Measurements from ENCODE around the gene NPTX2.

Gene NPTX2

GRCh38 chr7:98627413-98627790 is 10.3 kb downstream of the NPTX2 start:
- no peaks in the 10 kb centered on the region; the same call in 1 of the 2 replicates for H3K27me3 ChIP-seq (replicated peaks; ENCODE audit: control insufficient read depth, insufficient read depth, low read length)
- no peaks in the 10 kb centered on the region for H3K36me3 ChIP-seq (ENCODE audit: control insufficient read depth, insufficient read depth, low read length)
- TF ChIP-seq CTCF (IDR thresholded peaks at IDR 0.05; ENCODE audit: insufficient read depth, low read length, poor library complexity, severe bottlenecking) = no peak
- H3K4me3 ChIP-seq (replicated peaks; ENCODE audit: low read depth, low read length) = no peak overlapping the region
- no peak for DNase-seq (ENCODE audit: extremely low read depth, insufficient read length)

GRCh38 chr7:98628418-98628817 is 11.3 kb downstream of the NPTX2 start:
- no peak overlapping the region for H3K4me3 ChIP-seq (replicated peaks; ENCODE audit: low read depth, low read length)
- no peak for TF ChIP-seq CTCF (IDR thresholded peaks at IDR 0.05; ENCODE audit: insufficient read depth, low read length, poor library complexity, severe bottlenecking)
- H3K36me3 ChIP-seq (ENCODE audit: control insufficient read depth, insufficient read depth, low read length) = no peaks in the 10 kb centered on the region
- DNase-seq (ENCODE audit: extremely low read depth, insufficient read length) = no peak
- H3K27me3 ChIP-seq (replicated peaks; ENCODE audit: control insufficient read depth, insufficient read depth, low read length) = no peaks in the 10 kb centered on the region; the same call in 1 of the 2 replicates

- DNase-seq (ENCODE audit: extremely low read depth, insufficient read length) = no peak
- no peak for TF ChIP-seq CTCF (IDR thresholded peaks at IDR 0.05; ENCODE audit: insufficient read depth, low read length, poor library complexity, severe bottlenecking)
- Histone ChIP-seq H3K36me3 (ENCODE audit: control insufficient read depth, insufficient read depth, low read length) (no peaks in the 10 kb centered on the region), H3K27me3 (replicated peaks; ENCODE audit: control insufficient read depth, insufficient read depth, low read length) (no peaks in the 10 kb centered on the region; the same call in 1 of the 2 replicates), H3K4me3 (replicated peaks; ENCODE audit: low read depth, low read length) (no peak overlapping the region)
These were observed 11.9 kb downstream of the NPTX2 start for GRCh38 chr7:98629001-98629431.

GRCh38 chr7:98630149-98630548 is 13.1 kb downstream of the NPTX2 start:
- Histone ChIP-seq H3K27me3 (replicated peaks; ENCODE audit: control insufficient read depth, insufficient read depth, low read length) (no peaks in the 10 kb centered on the region; the same call in 1 of the 2 replicates), H3K4me3 (replicated peaks; ENCODE audit: low read depth, low read length) (no peak overlapping the region), H3K36me3 (ENCODE audit: control insufficient read depth, insufficient read depth, low read length) (no peaks in the 10 kb centered on the region)
- no peak for TF ChIP-seq CTCF (IDR thresholded peaks at IDR 0.05; ENCODE audit: insufficient read depth, low read length, poor library complexity, severe bottlenecking)
- DNase-seq (ENCODE audit: extremely low read depth, insufficient read length) = no peak

GRCh38 chr7:98630770-98631169 is 13.7 kb downstream of the NPTX2 start:
- TF ChIP-seq CTCF (IDR thresholded peaks at IDR 0.05; ENCODE audit: insufficient read depth, low read length, poor library complexity, severe bottlenecking) = no peak
- H3K27me3 ChIP-seq (replicated peaks; ENCODE audit: control insufficient read depth, insufficient read depth, low read length) = no peaks in the 10 kb centered on the region; the same call in 1 of the 2 replicates
- no peak for DNase-seq (ENCODE audit: extremely low read depth, insufficient read length)
- H3K4me3 ChIP-seq (replicated peaks; ENCODE audit: low read depth, low read length) = no peak overlapping the region
- no peaks in the 10 kb centered on the region for H3K36me3 ChIP-seq (ENCODE audit: control insufficient read depth, insufficient read depth, low read length)

- TF ChIP-seq CTCF (IDR thresholded peaks at IDR 0.05; ENCODE audit: insufficient read depth, low read length, poor library complexity, severe bottlenecking) = no peak
- DNase-seq (ENCODE audit: extremely low read depth, insufficient read length) = no peak
- Histone ChIP-seq H3K4me3 (replicated peaks; ENCODE audit: low read depth, low read length) (no peak overlapping the region), H3K36me3 (ENCODE audit: control insufficient read depth, insufficient read depth, low read length) (no peaks in the 10 kb centered on the region), H3K27me3 (replicated peaks; ENCODE audit: control insufficient read depth, insufficient read depth, low read length) (no peaks in the 10 kb centered on the region)
These were observed 21.8 kb downstream of the NPTX2 start for GRCh38 chr7:98638853-98639252.

Measured in GM06990 (cell line).